Measurements from ENCODE around the gene SPG11. TPM values are rescaled to one million over a fixed set of nuclear protein-coding genes. Genes with fewer than 3 reads are reported as not detected.

SPG11 gene
- total RNA-seq, 2 experiments from 2014 or later: 73.8 to 75.8 TPM

- DNase-seq: no peak
- no peak overlapping the region for H3K4me3 Mint-ChIP-seq
- no peak for ATAC-seq
- peaks cover 18% of the 10 kb centered on the region for H3K36me3 Mint-ChIP-seq (ENCODE audit: low read depth)
- H3K9me3 Mint-ChIP-seq (ENCODE audit: insufficient read depth): no peaks in the 10 kb centered on the region
- H3K27me3 Mint-ChIP-seq (ENCODE audit: low read depth): no peaks in the 10 kb centered on the region
- ChIA-PET POLR2A (interaction anchor here (0.9 kb wide), 1 partner anchor 242 kb away, joined by 4 read pairs; the partner anchor contains the start of gene GOLM2), CTCF (interaction anchor here (1.0 kb wide), 1 partner anchor 13 kb away, joined by 4 read pairs; no protein-coding TSS in a partner anchor)
- peaks cover 11% of the 10 kb centered on the region for H3K4me1 Mint-ChIP-seq (ENCODE audit: low read depth)
- peak overlapping the region; percentile 36 for H3K27ac Mint-ChIP-seq
Observed at GRCh38 chr15:44529864-44530604, 133.4 kb downstream of the SPG11 start.

GRCh38 chr15:44527241-44527640 lies 136.2 kb downstream of the SPG11 start:
- Mint-ChIP-seq H3K4me1 (ENCODE audit: low read depth) (no peaks in the 10 kb centered on the region), H3K9me3 (ENCODE audit: insufficient read depth) (no peaks in the 10 kb centered on the region), H3K4me3 (no peak overlapping the region), H3K27ac (no peak overlapping the region), H3K36me3 (ENCODE audit: low read depth) (peaks cover 15% of the 10 kb centered on the region), H3K27me3 (ENCODE audit: low read depth) (no peaks in the 10 kb centered on the region)
- no peak for DNase-seq
- ChIA-PET POLR2A (interaction anchor here (1.4 kb wide), 1 partner anchor 100 kb away, joined by 3 read pairs; the partner anchor contains the start of gene CTDSPL2), CTCF (interaction anchor here (1.2 kb wide), 1 partner anchor 19 kb away, joined by 3 read pairs; no protein-coding TSS in a partner anchor)
- ATAC-seq: no peak

- DNase-seq: no peak
- no peak for ATAC-seq
- Mint-ChIP-seq H3K27me3 (ENCODE audit: low read depth) (no peaks in the 10 kb centered on the region), H3K36me3 (ENCODE audit: low read depth) (peaks cover 19% of the 10 kb centered on the region), H3K4me1 (ENCODE audit: low read depth) (no peaks in the 10 kb centered on the region), H3K27ac (no peak overlapping the region), H3K9me3 (ENCODE audit: insufficient read depth) (no peaks in the 10 kb centered on the region), H3K4me3 (no peak overlapping the region)
- POLR2A ChIA-PET: no interaction called here
- CTCF ChIA-PET: no interaction called here
Observed at GRCh38 chr15:44525018-44525417, 138.4 kb downstream of the SPG11 start.

GRCh38 chr15:44519537-44519936 lies 143.9 kb downstream of the SPG11 start:
- ChIA-PET CTCF (no interaction called here), POLR2A (no interaction called here)
- ATAC-seq (no peak), DNase-seq (no peak)
- no peaks in the 10 kb centered on the region for H3K9me3 Mint-ChIP-seq (ENCODE audit: insufficient read depth)
- H3K36me3 Mint-ChIP-seq (ENCODE audit: low read depth): peaks cover 37% of the 10 kb centered on the region
- H3K27me3 Mint-ChIP-seq (ENCODE audit: low read depth): no peaks in the 10 kb centered on the region
- no peak overlapping the region for H3K27ac Mint-ChIP-seq
- H3K4me1 Mint-ChIP-seq (ENCODE audit: low read depth): no peaks in the 10 kb centered on the region
- no peak overlapping the region for H3K4me3 Mint-ChIP-seq

GRCh38 chr15:44516436-44516835 lies 147.0 kb downstream of the SPG11 start:
- ATAC-seq: no peak
- H3K4me3 Mint-ChIP-seq: no peak overlapping the region
- no peaks in the 10 kb centered on the region for H3K27me3 Mint-ChIP-seq (ENCODE audit: low read depth)
- no peak overlapping the region for H3K27ac Mint-ChIP-seq
- ChIA-PET POLR2A (no interaction called here), CTCF (interaction anchor here (1.1 to 1.6 kb wide), 3 partner anchors 15 to 30 kb away, joined by 4 to 13 read pairs (median 6); no protein-coding TSS in a partner anchor)
- peaks cover 31% of the 10 kb centered on the region for H3K36me3 Mint-ChIP-seq (ENCODE audit: low read depth)
- DNase-seq: no peak
- no peaks in the 10 kb centered on the region for H3K4me1 Mint-ChIP-seq (ENCODE audit: low read depth)
- H3K9me3 Mint-ChIP-seq (ENCODE audit: insufficient read depth): no peaks in the 10 kb centered on the region

Other genes starting within 250 kb of the SPG11 start
- gene CTDSPL2, start 236.0 kb downstream of the SPG11 start, total RNA-seq: 10 to 100 TPM; 76.6 to 79.0 TPM
- gene EIF3J, start 126.5 kb downstream of the SPG11 start, total RNA-seq: 100 to 1,000 TPM in 1 of 2 experiments, 10 to 100 TPM in 1; 91.6 to 100 TPM
- gene PATL2, start 47.7 kb upstream of the SPG11 start, total RNA-seq: 10 to 100 TPM; 27.4 to 29.6 TPM
- gene B2M, start 47.9 kb upstream of the SPG11 start, total RNA-seq: 1,000 to 10,000 TPM; 6,300 to 6,473 TPM
- gene TRIM69, start 72.9 kb upstream of the SPG11 start, total RNA-seq: 10 to 100 TPM; 53.0 to 59.5 TPM

Data from activated CD8-positive, alpha-beta T cell treated with anti-CD3 and anti-CD28 coated beads, Interleukin-2, amount 10 ng/mL, durations not matched to agents 7 days and 5 days (primary cell).